GM12864 (cell line): ENCODE results near the gene ZNF212.

Source experiments
- DNase-seq: peaks from one replicate; pipeline ENCODE4 v3.0.0-alpha.2; 2011; ENCODE audit warnings: low read depth
- H3K4me3 ChIP-seq: 2 replicates; pipeline ENCODE4 v1.5.1; 2011; ENCODE audit warnings: mild to moderate bottlenecking, low read depth, low read length, control low read depth
- CTCF ChIP-seq: IDR thresholded peaks from 2 replicates; pipeline ENCODE4 v1.5.1; 2011; ENCODE audit warnings: low read depth, mild to moderate bottlenecking, moderate library complexity, low read length, control low read depth, inconsistent platforms; ENCODE audit errors: missing control alignments

The ZNF212 gene

GRCh38 chr7:149291781-149292461, 52.5 kb downstream of the ZNF212 start:
- TF ChIP-seq CTCF: no peak
- no peak overlapping the region for H3K4me3 ChIP-seq
- no peak for DNase-seq

- no peak for DNase-seq
- TF ChIP-seq CTCF: no peak
These were observed 53.0 kb downstream of the ZNF212 start for GRCh38 chr7:149292462-149292823.

GRCh38 chr7:149293338-149293737, 53.9 kb downstream of the ZNF212 start:
- no peak for DNase-seq
- H3K4me3 ChIP-seq: no peak overlapping the region
- no peak for TF ChIP-seq CTCF

More at GRCh38 chr7:149292462-149292823, 53.0 kb downstream of the ZNF212 start:
- H3K4me3 ChIP-seq: no peak overlapping the region

GRCh38 chr7:149293946-149294633, 54.6 kb downstream of the ZNF212 start:
- H3K4me3 ChIP-seq: no peak overlapping the region
- DNase-seq: no peak
- no peak for TF ChIP-seq CTCF

- DNase-seq: no peak
- TF ChIP-seq CTCF: no peak
- H3K4me3 ChIP-seq: no peak overlapping the region
These were observed 55.4 kb downstream of the ZNF212 start for GRCh38 chr7:149294634-149295480.

- TF ChIP-seq CTCF: no peak
- DNase-seq: no peak
- no peak overlapping the region for H3K4me3 ChIP-seq
These were observed 56.0 kb downstream of the ZNF212 start for GRCh38 chr7:149295481-149295850.
